ENCODE data around the gene LCAT.
A peak's percentile ranks its signal among the peaks of the same experiment; 100 is the strongest.
"Not testable (repeated sequence)": the region's sequence is repeated elsewhere in the genome, so short reads cannot be mapped to it uniquely, and the experiment has no call there.

The LCAT gene

DNA sequence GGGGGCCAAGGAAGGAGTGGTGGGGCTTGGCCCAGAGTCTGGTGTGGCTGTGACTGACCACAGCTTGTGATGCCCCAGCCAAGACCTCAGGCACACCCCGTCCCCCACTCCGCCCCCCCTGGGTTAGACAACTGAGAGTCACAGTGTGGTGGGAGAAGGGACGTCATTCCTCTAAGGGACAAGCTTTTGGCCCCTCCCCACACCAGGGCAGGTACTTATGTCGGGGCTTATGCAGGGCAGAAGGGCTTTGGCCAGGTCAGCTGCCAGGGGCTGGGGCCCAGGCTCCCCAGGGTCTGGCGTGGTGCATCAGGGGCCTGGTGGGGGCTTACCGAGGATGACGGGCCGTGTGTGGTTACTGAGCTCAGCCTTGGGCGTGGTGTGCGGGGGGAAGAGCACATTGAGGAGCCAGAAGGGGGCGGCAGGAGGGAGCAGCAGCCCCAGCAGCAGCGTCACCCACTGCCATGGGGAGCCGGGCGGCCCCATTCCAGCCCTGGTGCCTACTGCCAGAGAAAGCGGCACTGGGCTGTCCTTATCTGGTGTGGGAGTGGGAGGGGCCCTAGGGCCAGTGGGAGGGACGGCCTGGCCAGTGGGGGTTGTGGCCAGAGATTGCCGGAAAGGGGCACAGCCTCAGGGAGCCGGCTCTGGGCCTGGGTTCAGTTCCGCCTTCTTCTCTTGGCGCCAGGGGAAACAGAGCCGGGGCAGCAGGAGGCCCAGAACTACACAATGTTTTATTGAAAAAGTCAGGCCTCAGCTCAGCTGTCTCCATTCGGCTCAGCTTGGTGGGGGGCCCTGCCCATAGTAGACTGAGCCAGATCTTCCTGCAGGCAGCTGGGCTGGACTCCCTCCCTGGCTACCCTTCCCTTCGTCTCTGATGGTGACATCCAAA, at the start of gene LCAT:
Gene LCAT (minus strand): TSS at position 502 of the 886 bp plus-strand sequence. CDS start 19 bp downstream, at position 483.
- intact Hi-C loops (cut with DNase I): no loop called here
- DNase-seq: peak; percentile 64 to 92 (median 83)

- intact Hi-C loops (cut with DNase I): loop anchor here (2.0 kb wide), 1 partner anchor 47 kb away; no protein-coding TSS in a partner anchor
Measured at GRCh38 chr16:67993207-67994039, 49.5 kb upstream of the LCAT start.

DNA sequence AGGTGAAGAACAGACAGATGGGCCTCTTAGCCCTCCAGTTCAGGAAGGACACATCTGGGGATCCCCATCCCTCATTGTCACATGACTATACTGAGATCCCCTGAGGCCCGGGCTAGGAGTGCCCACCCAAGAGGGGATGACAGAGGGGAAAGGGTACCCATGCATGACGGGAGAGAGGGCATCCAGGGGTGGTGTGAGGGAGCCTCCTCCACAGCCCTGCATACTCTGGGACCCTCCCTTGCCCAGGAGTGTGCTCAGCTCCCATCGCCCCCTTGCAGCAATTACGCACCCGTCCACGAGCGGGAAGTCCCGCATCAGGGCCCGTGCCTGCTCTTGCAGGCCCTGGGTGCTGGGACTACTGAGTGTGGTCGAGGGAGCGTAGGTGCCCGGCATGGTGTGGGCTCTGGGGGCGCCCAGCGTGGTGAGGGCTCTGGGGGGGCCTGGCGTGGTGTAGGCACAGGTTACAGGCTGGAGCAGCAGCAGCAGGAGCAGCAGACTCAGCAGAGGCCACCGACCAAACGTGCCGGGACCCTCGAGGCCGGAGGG, 48.8 kb upstream of the LCAT start:
- intact Hi-C loops (cut with DNase I): loop anchor here (2.0 kb wide), 1 partner anchor 48 kb away; no protein-coding TSS in a partner anchor
- DNase-seq: no peak

More at GRCh38 chr16:67993207-67994039, 49.5 kb upstream of the LCAT start:
- DNase-seq: peak; percentile 27 to 87 (median 72)

- no peak for DNase-seq
- intact Hi-C loops (cut with DNase I): no loop called here
Measured at GRCh38 chr16:67990018-67990386, 46.1 kb upstream of the LCAT start.

DNA sequence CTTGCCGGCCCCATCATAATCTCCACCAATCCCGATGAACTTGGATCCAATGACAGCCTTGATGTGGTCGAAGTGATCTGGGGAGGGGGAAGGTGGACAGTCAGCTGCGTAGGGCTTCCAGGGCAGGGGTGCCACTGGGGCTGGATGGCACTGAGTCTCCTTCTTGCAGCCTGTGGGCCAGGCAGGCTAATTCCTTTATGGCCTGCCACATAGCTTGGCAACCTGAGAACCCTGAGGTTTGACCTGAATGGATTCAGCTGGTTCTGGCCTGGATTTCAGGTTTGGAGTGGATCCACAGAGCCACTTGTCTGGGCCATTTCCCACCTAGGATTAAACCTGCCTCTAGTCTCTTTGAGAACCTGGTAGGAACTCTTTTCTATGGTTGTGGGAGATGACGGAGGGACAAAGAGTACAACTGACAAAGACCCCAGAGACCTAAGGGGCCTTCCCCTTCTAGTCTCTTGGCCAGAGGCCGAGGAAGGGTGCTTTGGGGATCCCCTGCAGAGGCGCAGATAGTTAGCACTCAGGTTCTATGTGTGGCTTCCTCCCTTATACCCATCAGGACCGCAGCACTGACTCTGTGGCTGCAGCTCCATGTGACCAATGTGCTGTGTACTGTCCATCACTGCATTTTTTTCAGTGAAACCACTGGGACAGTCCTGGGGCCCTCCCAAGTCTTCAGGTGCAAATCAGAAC, 45.5 kb upstream of the LCAT start:
- intact Hi-C loops (cut with DNase I): no loop called here
- no peak for DNase-seq

- no peak for DNase-seq
- intact Hi-C loops (cut with DNase I): no loop called here
Measured at GRCh38 chr16:67988675-67989074, 44.8 kb upstream of the LCAT start.

GRCh38 chr16:67987460-67988160, 43.7 kb upstream of the LCAT start:
- peak in 11 of 42 donors; percentile 19 to 59 (median 27) for DNase-seq
- intact Hi-C loops (cut with DNase I): no loop called here

DNA sequence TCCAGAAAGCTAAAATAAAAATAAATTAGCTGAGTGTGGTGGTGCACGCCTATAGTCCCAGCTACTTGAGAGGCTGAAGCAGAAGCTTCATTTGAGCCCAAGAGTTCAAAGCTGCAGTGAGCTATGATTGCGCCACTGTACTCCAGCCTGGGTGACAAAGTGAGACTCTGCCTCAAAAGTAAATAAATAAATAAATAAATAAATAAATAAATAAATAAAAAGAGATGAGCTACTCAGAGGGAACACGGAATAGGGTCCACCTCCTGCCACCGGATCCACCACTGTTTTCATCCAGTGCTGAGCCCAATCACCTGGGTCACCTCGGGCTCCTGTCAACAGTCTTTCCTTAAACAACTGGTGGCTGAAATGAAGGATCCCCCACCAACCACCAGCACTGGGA, 43.0 kb upstream of the LCAT start:
- DNase-seq: no peak
- intact Hi-C loops (cut with DNase I): no loop called here

DNA sequence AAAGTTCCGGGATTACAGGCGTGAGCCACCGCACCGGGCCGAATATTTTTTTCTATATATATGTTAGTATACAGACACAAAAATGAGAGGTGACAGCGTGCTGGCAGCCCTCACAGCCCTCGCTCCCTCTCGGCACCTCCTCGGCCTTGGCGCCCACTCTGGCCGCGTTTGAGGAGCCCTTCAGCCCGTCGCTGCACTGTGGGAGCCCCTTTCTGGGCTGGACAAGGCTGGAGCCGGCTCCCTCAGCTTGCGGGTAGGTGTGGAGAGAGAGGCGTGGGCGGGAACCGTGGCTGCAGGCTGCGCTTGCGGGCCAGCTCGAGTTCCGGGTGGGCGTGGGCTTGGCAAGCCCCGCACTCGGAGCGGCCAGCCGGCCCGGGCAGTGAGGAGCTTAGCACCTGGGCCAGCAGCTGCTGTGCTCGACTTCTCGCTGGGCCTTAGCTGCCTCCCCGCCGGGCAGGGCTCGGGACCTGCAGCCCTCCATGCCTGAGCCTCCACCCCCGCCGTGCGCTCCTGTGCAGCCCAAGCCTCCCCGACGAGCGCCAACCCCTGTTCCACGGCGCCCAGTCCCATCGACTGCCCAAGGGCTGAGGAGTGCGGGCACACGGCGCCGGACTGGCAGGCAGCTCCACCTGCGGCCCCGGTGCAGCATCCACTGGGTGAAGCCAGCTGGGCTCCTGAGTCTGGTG, 38.2 kb upstream of the LCAT start:
- intact Hi-C loops (cut with DNase I): no loop called here
- no peak for DNase-seq

DNA sequence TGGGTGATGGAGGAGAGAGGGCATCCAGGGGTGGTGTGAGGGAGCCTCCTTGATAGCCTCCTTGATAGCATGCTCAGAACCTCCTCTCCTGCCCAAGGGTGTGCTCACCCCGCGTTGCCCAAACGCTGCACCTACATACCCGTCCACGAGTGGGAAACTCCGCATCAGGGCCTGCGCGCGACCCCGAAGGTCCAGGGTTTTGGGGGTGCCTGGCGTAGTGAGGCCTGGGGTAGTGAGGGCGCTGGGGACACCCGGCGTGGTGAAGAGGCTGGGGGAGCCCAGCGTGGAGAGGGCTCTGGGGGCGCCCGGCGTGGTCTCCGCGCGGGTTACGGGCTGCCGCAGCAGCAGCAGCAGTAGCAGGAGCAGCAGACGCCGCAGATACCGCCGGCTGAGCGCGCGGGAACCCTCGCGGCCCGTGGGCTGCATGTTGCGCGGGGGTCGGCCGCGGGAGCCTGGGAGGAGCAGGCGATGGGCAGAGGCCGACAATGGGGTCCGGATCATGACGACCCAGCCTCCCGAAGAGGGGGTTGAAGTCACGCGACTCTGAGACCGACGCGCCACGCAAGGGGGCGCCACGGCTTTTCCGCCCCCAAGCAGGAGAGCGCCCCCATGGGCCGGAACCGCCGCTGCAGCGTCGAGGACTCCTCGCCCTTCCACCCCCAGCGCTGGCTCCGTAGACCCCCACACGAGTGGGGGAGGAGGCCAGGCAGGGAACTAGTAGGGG, 36.2 kb upstream of the LCAT start, which contains the start of gene DPEP3:
Gene DPEP3 (minus strand): TSS at position 545 of the 724 bp plus-strand sequence. CDS start 119 bp downstream, at position 426.
- DNase-seq: no peak
- intact Hi-C loops (cut with DNase I): no loop called here

- no peak for DNase-seq
- intact Hi-C loops (cut with DNase I): no loop called here
Measured at GRCh38 chr16:67977469-67978227, 33.7 kb upstream of the LCAT start.

DNA sequence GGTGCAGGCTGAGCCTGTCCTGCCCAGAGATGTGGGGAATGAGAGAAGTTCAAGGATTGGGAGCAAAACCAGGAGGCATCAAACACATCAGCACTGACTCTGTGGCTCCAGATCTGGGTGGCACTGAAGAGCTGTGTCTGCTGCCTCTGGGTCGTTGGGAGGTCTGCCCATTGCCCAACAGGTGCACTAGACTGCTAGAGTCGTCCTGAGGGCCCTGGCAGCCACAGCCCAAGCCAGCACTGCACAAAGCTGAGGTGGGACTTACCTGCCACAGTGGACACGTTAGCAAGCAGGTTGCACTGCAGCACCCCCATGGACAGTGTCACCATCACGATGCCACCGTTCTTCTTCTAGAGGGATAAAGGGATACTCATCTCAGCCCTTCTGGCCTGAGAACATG, 33.1 kb upstream of the LCAT start:
- intact Hi-C loops (cut with DNase I): no loop called here
- no peak for DNase-seq

- DNase-seq: no peak
- intact Hi-C loops (cut with DNase I): no loop called here
Measured at GRCh38 chr16:67976205-67976604, 32.3 kb upstream of the LCAT start.

DNA sequence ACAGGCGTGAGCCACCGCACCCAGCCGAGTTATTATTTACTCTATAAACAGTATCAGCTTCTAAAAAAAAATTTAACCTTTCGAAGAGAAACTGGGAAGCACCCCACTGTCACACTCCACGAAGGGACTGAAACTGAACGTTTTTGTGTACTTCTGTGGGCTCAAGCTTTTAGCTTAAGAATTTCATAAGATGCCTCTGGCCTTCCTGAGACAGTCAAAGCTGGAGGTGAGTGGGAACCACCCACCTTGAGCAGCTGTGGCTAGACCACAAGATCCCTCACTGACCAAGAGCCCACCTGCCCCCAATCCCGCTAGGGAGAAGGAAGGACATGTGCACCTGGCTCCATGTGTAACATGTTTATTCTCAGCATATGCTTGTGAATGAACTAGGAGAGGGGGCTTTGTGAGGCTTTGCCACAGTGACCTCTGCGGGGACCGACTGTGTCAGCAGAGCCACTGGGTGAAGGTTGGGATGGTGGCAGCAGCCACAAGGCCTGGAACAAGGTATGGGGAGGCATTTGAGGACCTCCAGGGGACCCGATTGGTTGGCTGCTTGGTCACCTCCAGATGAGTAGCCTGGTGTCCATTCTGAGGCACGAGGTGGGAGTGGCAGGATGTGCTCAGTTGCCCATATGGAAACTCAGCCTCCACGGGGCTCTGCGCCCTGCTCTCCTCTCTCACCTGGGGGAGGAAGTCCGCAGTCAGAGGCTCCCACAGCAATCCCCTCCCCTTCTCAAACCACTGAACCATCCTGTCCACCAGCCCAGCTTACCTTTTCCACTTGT, 31.6 kb upstream of the LCAT start:
- intact Hi-C loops (cut with DNase I): no loop called here
- DNase-seq: no peak

DNA sequence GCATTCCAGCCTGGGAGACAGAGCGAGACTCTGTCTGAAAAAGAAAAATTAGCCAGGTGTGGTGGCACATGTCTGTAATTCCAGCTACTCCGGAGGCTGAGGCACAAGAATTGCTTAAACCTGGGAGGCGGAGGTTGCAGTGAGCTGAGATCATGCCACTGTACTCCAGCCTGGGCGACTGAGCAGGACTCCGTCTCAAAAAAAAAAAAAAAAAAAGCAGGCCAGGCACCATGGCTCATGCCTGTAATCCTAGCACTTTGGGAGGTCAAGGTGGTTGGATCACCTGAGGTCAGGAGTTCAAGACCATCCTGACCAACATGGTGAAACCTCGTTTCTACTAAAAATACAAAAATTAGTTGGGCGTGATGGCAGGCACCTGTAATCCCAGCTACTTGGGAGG, 28.4 kb upstream of the LCAT start:
- intact Hi-C loops (cut with DNase I); DNase-seq: not testable (repeated sequence)

DNA sequence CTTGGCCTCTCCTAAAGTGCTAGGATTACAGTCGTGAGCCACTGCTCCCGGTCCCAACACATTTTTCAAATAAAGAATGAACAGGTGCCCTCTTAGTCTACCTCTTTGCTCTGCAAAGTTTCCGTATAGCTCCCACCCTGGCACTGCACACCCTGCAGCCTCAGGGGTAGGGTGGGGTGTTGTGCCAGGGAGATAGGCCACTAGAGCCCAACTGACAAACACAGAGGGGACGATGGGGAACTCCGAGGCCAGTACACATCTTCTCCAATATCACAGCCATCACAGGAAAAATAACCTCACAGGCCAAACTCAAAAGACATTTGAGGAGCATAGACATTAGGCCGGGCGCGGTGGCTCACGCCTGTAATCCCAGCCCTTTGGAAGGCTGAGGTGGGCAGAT, 27.2 kb upstream of the LCAT start:
- no peak for DNase-seq
- intact Hi-C loops (cut with DNase I): no loop called here
